HEK293 (cell line): ENCODE data around the gene CD74.

Experiments
- CTCF ChIP-seq: fragments of 450-650 bp; formaldehyde crosslinking; IDR thresholded peaks from 2 replicates; pipeline ENCODE4 v1.5.1; 2016; ENCODE audit warnings: missing biosample characterization, missing genetic modification characterization
- KLF16 ChIP-seq: fragments of 450-650 bp; formaldehyde crosslinking; IDR thresholded peaks from 2 replicates; pipeline ENCODE4 v1.5.1; 2017; ENCODE audit warnings: missing biosample characterization, missing genetic modification characterization
- REST ChIP-seq: fragments of 450-650 bp; formaldehyde crosslinking; IDR thresholded peaks from 2 replicates; pipeline ENCODE4 v1.5.1; 2016; ENCODE audit warnings: missing biosample characterization, missing genetic modification characterization
- ZBTB7A ChIP-seq: fragments of 450-650 bp; formaldehyde crosslinking; IDR thresholded peaks from 2 replicates; pipeline ENCODE4 v1.5.1; 2016; ENCODE audit warnings: low read depth, missing biosample characterization, missing genetic modification characterization
- ZFP41 ChIP-seq: fragments of 450-650 bp; formaldehyde crosslinking; IDR thresholded peaks from 2 replicates; pipeline ENCODE4 v1.5.1; 2016; ENCODE audit warnings: missing biosample characterization, missing genetic modification characterization, borderline replicate concordance
- ZNF140 ChIP-seq: fragments of 450-650 bp; formaldehyde crosslinking; IDR thresholded peaks from 2 replicates; pipeline ENCODE4 v1.5.1; 2016; ENCODE audit warnings: missing biosample characterization, missing genetic modification characterization
- ZNF24 ChIP-seq: fragments of 450-650 bp; formaldehyde crosslinking; IDR thresholded peaks from 2 replicates; pipeline ENCODE4 v1.5.1; 2016; ENCODE audit warnings: missing biosample characterization, missing genetic modification characterization
- ZNF600 ChIP-seq: fragments of 450-650 bp; formaldehyde crosslinking; IDR thresholded peaks from 2 replicates; pipeline ENCODE4 v1.5.1; 2016; ENCODE audit warnings: missing biosample characterization, missing genetic modification characterization
- ZNF623 ChIP-seq: fragments of 450-650 bp; formaldehyde crosslinking; IDR thresholded peaks from 2 replicates; pipeline ENCODE4 v1.5.1; 2016; ENCODE audit warnings: missing biosample characterization, missing genetic modification characterization

- TF ChIP-seq ZNF140 (no peak), ZFP41 (no peak), CTCF (no peak), ZBTB7A (no peak), KLF16 (no peak), REST (tag by site-specific recombination) (no peak), ZNF600 (tag by site-specific recombination) (no peak), ZNF623 (tag by site-specific recombination) (no peak), ZNF24 (tag by site-specific recombination) (no peak)
Observed at GRCh38 chr5:150411245-150411979, 1.3 kb downstream of the CD74 start.
